Measurements from ENCODE around the gene MIEF2.
"Not testable (repeated sequence)": the region's sequence is repeated elsewhere in the genome, so short reads cannot be mapped to it uniquely, and the experiment has no call there.

Gene MIEF2, protein sequence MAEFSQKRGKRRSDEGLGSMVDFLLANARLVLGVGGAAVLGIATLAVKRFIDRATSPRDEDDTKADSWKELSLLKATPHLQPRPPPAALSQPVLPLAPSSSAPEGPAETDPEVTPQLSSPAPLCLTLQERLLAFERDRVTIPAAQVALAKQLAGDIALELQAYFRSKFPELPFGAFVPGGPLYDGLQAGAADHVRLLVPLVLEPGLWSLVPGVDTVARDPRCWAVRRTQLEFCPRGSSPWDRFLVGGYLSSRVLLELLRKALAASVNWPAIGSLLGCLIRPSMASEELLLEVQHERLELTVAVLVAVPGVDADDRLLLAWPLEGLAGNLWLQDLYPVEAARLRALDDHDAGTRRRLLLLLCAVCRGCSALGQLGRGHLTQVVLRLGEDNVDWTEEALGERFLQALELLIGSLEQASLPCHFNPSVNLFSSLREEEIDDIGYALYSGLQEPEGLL

DNA sequence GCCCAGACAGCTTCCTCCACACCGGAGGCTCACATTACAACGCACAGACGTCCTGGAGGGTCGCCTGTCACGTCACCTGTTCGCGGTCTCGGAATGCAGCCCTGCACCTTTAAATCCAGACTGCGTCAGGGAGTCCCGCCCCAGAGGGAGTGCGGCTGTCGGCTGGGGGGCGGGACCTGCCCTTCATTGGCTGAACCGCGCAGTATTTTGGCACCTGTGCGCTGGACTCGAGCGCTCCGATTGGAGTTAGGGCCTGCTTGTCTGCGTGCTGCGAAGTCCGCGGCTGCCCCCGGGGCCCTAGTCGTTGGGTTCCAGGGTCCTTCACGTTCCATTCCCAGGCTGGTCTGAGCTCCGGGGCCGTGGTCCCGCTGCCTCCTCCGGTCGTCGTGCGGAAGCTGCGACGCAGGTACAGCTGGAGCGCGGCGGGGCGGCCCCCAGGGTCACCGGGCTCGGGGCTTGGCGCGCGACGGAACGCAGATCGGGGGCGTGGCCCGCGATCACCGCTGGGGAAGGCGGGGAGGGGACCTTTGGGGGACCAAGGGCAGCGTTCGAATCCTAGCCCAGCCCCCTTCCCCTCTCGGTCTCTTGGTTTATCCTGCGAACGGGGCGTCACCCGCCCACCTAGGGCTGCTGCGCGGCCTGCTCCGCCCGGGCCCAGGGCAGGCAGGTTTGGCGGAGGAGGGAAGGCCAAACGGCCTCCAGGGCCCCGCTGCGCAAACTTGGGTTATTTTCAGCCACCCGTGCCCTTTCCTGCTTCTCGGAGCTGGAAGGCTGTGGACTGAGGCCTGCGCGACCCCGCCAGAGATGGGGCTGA, at the start of gene MIEF2:
TSS of gene MIEF2 (plus strand) at position 331 of the 814 bp plus-strand sequence. CDS start 2,059 bp downstream, outside the sequence.
- in situ Hi-C loops (cut with MboI; ENCODE audit: low sequenced_read_pairs) = no loop called here

DNA sequence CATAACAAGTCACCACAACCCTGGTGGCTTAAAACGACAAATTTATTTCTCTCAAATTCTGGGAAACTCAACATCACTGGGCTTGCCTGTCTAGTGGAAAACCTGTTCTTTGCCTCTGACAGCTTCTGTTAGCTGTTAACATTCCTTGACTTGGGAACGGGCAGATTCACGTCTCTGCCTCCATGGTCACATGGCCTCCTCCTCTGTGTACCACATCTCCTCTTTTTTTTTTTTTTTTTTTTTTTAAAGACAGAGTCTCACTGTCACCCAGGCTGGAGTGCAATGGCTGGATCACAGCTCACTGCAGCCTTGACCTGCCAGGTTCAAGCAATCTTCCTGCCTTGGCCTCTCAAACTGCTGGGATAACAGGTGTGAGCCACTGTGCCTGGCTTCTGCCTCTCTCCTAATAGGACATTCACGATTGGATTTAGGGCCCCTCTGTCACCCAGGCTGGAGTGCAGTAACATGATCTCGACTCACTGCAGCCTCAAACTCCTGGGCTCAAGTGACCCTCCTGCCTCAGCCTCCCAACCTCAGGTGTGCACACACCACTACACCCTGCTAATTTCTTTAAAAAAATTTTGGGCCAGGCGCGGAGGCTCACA, 46.7 kb upstream of the MIEF2 start:
- in situ Hi-C loops (cut with MboI; ENCODE audit: low sequenced_read_pairs) = no loop called here

DNA sequence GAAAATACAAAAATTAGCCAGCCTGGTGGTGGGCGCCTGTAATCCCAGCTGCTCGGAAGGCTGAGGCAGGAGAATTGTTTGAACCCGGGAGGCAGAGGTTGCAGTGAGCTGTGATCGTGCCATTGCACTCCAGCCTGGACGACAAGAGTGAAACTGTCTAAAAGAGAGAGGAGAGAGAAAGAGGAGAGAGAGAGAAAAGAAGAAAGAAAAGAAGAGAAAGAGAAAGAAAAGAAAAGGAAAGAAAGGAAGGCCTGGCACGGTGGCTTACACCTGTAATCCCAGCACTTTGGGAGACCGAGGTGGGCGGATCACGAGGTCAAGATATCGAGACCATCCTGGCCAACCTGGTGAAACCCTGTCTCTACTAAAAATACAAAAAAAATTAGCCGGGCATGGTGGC, 43.6 kb upstream of the MIEF2 start:
- in situ Hi-C loops (cut with MboI; ENCODE audit: low sequenced_read_pairs) = not testable (repeated sequence)

DNA sequence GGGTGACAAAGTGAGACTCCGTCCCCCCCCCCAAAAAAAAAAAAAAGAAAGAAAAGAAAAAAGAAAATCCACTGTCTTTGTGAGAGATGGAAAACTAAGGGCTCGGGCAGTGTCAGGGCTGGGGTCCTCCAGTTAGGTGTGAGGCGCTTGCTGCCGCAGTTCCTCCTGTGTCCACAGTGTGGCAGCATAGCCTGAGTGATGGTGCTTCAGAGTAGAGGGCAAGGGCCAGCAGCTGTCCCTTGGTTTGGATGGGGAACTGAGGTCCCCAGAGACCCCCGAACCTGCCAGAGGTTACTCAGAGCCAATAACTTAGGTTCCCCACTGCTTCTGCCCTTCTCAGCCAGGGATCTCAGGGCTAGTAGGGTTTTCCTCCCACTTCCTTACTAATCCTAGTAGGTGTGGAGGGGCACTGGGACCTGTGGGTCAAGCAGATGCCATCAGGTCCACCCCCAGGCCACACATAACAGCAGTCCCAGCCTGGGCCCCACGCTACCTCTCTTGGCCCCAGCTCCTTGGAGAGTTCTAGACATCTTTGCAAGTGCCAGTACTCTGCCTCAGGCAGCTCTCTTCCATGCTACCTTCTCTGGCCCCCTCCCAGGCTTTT, 42.9 kb upstream of the MIEF2 start:
- in situ Hi-C loops (cut with MboI; ENCODE audit: low sequenced_read_pairs) = no loop called here

DNA sequence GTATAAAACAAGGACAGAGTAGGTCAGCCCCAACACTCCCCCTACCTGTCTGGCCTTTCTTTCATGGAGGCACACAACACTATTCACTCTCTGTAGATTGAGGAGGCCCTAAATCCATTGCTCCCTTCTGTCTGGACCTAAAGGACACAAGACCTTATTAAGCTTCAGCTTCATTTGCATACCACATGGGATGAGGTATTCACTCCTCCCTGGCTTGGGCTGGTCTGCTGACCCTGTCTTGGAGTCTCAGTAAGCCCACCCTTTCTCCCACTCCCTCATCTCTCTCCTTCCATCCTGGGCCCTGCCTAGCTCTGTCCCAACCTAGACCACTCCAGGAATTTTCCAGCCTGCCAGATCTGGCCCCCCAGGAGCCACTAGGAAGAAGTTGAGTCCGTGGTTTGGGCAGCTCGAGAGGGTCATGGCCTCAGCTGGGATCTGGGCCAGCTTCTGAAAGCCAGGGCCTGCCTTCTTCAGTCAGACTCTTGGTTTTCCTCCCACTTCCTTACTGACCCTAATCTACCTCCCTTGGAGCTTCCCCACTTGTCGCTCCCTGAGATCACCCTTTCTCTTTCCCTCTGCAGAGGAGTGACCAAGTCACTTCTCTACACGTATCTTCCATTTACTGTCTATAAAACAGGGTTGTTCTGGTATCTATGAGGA, 41.6 kb upstream of the MIEF2 start:
- in situ Hi-C loops (cut with MboI; ENCODE audit: low sequenced_read_pairs) = no loop called here

DNA sequence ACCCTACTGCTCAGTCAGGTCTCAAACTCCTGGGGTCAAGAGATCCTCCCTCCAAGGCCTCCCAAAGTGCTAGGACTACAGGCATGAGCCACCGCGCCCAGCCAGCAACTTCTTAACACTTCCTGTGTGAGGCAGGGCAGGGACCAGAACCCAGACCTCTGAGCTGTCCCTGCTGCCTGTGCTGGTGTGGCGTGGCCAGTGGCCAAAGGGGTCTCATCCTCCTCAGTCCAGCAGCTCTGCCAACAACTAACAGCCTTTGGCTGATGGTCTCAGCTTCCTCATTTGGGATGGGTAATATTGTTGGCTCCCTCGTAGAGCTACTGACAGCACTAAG, 36.4 kb upstream of the MIEF2 start:
- in situ Hi-C loops (cut with MboI; ENCODE audit: low sequenced_read_pairs) = no loop called here

DNA sequence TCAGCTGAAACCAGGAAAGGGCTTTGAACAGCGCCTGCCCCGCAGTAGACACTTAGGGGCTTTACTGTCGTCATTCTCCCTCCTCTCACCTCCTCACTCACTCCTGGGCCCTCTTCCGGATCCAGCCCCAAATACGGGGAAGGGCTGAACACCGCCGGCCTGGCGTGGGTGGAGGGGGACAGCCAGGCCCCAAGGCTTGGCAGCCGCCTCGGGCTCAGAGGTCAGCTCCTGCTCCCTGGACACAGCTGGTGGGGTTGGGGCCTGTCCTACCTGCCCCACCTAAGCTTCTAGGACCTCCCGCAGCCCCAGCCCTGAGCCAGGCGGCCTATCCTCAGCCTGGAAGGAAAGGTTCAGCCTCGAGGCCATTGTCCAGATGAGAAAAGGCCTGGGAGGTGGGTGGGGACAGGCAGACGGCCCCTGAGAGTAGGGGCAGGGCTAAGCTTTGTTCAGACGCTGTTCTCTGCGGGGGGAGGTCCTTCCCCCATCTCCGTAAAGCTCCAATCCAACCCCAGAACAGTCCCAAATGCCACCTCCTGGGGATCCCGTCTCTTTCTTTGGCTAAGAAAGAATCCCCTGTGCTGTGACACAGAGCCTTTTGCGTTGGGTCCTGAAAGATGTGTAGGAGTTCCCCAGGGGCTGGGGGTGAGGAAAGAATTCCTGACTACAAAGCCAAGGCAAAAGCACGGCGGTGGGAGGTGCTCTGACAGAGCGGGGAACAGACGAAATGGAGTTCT, 35.9 kb upstream of the MIEF2 start:
- in situ Hi-C loops (cut with MboI; ENCODE audit: low sequenced_read_pairs) = no loop called here

DNA sequence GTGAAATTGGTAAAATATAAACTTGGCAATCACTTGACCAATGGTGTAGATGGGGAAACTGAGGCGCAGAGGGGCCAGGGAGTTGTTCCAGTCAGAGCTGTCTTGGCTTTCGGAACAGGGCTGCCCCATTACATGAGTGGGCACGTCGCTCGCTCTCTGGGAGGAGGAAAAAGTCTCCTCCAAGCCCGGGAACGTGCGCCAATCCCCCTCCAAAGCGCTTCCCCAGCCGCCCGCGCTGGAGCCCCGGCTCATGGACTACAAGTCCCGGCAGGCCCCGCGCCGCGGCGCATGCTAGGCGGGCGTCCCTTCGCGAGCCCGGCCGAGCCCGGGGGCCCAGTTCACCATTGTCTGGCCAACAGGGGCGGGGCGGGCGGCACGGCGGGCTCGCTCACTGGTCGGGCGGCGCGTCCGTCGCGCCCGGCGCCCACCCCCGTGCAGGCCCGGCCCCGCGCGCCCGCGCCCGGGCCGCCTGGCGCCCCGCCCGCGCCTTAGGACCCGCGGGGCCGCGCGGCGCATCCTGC, 35.3 kb upstream of the MIEF2 start, which contains the start of gene LLGL1:
TSS of gene LLGL1 (plus strand) at position 515 of the 521 bp plus-strand sequence. CDS start 48 bp downstream, outside the sequence.
- in situ Hi-C loops (cut with MboI; ENCODE audit: low sequenced_read_pairs) = no loop called here

DNA sequence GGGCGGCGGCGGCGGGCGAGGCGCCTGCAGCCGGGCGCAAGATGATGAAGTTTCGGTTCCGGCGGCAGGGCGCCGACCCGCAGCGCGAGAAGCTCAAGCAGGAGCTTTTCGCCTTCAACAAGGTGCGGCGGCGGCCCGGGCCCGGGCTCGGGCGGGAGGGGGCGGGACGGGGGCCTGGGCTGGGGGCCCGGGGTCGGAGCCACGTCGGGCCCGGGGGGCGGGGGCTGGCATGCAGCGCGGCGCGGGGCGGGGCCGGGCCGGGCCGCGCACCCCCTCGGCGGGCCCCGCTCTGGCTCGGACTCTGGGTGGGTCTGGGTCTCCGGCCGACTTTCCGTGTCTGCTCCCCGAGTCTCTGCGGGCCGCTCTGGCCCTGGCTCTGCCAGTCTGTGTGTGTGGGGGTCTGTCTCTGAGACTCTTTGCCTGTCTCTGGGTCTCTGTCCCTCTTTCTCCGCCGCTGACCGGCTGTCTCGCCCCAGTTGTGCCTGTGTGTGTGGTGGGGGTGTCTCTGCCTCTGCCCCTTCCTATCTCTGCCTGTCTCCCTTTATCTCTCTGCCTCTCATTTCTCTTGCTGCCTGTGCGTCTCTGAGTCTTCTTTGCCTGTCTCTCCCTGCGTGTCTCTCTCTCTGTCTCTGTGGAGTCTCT, 34.7 kb upstream of the MIEF2 start:
- in situ Hi-C loops (cut with MboI; ENCODE audit: low sequenced_read_pairs) = no loop called here

DNA sequence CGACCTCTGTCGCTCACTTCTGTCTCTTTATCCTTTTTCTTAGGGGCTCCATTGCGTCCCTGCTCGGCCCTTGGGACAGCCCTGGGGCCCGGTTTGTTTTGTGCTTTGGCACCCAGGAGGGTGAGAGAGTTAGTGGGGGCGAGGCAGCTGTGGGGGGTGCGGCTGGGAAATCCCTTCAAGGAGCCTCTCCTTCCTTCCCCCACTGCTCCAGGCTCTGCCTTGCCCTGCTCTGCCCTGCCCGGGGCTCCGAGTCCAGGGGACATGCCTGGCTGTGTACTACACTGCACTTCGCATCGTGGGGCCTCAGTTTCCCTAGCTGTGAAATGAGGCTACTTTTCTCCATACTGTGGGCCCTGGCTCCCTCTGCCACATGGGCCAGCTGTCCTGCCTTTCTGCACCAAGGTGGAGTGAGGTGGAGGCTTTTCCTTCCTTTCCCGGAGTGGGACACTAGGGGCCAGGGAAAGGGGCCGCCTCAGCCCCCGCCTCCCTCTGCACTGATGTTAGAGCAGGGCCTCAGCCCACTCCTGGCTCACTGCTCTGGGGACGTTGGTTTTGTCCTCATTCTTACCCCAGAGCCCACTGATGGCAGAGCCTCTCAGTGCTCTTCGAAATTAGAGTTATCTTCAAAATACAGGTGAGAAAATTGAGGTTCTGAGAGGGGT, 34.0 kb upstream of the MIEF2 start:
- in situ Hi-C loops (cut with MboI; ENCODE audit: low sequenced_read_pairs) = no loop called here

DNA sequence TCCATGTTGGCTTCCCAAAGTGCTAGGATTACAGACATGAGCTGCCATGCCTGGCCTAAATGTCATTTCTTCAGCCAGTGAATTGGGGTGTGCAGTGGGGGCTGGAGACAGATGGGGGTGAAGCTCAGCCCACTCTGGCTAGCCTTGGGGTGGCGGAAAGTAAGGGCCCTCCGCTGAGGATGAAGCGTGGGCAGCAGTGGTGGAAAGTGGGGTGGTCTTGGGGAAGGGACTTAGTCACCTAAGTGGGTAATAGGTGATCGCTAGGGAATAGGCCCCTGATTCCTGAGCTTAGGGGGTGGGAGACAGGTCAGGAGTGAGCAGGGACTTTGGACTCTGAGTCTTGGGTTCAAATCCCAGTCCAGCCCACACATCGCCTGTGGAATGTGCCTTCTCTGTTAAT, 32.8 kb upstream of the MIEF2 start:
- in situ Hi-C loops (cut with MboI; ENCODE audit: low sequenced_read_pairs) = no loop called here

DNA sequence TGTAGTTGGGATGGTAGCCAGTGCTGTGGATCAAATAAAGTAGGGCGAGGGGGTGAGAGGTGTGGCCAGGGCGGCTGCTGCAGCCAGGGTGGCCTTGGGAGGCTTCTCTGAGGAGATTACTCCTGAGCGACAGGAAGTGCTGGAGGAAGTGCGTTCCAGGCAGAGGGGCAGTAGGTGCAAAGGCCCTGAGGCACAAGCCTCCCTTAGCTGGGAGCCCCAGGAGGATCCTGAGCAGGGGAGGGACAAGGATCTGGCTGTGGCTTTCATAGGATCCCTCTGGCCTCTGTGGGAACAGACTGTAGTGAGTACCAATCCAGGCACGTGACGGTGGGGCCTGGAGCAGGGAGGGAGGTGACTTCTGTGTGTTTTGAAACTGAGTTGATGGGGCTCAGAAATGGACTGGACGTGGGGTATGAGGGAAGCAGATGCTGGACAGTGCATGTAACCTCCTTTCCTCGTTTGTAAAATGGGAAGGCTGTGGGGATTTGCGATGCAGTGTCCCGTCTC, 32.2 kb upstream of the MIEF2 start:
- in situ Hi-C loops (cut with MboI; ENCODE audit: low sequenced_read_pairs) = no loop called here

DNA sequence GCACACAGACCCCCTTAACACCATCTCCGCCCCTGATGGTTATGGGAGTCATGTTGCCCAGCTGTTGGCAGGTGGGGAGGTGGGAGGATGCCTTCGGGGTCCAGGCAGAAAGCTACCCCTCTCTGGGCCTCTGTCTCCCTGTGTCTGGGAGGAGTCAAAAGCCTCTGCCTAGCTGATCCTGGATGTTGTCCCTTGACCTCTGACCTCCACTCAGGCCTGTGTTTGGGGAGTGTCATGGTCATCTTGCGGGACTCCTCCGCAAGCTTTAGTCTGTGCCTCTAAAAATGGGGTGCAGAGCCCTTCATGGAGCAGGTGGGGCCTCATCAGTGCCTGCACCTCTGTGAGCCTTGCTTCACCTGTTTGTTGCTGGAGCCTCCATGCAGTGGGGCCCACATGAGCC, 31.2 kb upstream of the MIEF2 start:
- in situ Hi-C loops (cut with MboI; ENCODE audit: low sequenced_read_pairs) = no loop called here

DNA sequence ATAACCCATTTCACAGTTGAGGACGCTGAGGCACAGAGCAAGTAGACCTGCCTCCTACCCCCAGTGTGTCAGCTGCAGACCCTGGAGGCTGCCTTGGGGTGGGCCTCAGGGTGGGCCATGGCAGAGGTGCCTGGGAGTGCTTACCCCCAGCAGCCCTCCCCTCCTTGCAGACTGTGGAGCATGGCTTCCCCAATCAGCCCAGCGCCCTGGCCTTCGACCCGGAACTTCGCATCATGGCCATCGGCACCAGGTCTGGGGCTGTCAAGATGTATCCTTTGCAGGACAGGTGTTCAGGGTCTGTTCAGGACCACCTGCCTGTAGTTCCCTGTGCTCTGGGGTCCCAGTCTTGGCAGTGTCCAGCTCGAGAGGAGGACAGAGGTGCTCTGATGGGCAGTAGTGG, 30.7 kb upstream of the MIEF2 start:
- in situ Hi-C loops (cut with MboI; ENCODE audit: low sequenced_read_pairs) = no loop called here

DNA sequence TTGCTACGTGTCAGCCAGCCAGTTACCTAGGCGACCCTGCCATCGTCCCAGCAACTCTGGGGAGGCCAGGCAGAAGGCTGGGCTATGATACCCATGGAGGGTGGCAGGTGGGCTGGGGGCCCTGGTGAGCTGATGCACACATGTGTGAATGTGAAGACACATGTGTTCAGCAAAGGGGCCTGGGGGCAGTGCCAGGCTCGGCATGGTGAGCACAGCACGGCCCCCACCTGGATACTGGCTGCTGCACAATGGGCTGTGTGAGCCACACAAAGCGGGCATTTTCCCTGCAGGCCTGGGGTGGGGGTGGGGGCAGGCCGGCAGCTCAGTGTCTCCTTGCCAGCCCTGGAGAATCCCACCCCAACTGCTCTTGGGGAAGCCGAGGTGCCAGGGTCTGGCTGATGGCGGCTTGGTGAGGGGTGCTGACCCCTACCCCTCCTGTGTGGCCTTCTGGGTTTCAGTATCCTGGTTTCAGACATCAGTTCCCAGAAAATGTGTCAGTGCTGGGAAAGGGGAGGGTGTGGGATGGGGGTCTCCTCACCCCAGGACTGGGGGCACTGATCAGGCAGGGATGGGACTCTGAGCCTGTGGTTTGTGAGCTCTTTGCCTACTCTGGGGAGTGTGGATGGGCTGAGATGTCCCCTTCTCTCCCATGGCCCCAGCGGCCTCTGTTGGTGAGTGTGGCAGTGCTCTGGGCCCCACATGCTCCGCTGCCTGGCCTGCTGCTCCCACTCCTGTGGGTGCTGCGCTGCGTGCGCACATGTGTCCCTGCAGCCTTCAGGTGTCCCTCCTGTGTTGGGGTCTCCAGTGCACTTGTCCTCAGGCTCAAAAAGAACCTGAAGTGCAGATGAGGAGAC, 29.9 kb upstream of the MIEF2 start:
- in situ Hi-C loops (cut with MboI; ENCODE audit: low sequenced_read_pairs) = no loop called here

DNA sequence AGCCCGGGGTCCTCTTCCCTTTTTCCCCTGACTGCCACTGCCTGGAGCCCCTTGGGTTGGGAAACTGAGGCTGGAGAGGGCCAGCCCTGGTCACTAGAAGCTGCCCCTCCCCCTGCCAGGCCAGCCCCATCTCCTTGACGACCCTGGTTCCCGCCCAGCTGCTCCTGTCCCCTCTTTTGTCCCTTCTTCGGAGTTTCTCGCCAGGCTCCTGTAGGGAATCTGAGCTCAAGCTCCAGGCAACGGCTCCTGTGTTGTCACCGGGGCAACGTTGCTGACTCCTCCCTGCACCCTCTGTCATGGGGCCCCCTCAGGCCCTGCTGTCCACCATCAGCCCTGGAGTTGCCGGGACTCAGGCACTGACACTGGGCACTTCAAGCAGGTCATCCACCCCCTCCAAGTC, 29.3 kb upstream of the MIEF2 start:
- in situ Hi-C loops (cut with MboI; ENCODE audit: low sequenced_read_pairs) = no loop called here

DNA sequence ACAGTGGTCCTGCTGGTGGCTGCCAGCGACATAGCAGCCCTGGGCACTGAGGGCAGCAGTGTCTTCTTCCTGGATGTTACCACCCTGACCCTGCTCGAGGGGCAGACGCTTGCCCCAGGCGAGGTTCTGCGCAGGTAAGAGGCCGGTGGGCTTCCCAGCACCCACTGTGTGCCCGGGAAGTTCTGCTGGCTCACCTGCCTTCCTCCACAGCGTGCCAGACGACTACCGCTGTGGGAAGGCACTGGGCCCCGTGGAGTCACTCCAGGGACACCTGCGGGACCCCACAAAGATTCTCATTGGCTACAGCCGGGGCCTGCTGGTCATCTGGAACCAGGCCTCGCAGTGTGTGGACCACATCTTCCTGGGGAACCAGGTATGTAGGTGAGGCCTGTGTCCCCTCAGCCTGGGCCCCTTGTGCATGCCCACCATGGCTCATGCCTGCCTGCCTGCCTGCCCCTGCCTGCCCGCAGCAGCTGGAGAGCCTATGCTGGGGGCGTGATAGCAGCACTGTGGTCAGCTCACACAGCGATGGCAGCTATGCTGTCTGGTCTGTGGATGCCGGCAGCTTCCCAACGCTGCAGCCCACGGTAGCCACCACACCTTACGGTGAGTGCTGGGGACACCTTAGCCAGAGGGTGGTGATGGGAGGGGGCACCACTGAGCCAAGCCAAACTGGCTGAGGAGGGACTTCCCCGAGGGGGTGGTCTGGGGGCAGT, 26.5 kb upstream of the MIEF2 start:
- in situ Hi-C loops (cut with MboI; ENCODE audit: low sequenced_read_pairs) = no loop called here

Measured in HL-60/S4 (cell line).